Measurements from ENCODE around the gene PLAC8. TPM values are rescaled to one million over a fixed set of nuclear protein-coding genes. Genes with fewer than 3 reads are reported as not detected.
A peak's percentile ranks its signal among the peaks of the same experiment; 100 is the strongest.
"Not testable (repeated sequence)": the region's sequence is repeated elsewhere in the genome, so short reads cannot be mapped to it uniquely, and the experiment has no call there.

PLAC8 gene
- polyA plus RNA-seq, 1 donor, result 2.9 TPM

DNA sequence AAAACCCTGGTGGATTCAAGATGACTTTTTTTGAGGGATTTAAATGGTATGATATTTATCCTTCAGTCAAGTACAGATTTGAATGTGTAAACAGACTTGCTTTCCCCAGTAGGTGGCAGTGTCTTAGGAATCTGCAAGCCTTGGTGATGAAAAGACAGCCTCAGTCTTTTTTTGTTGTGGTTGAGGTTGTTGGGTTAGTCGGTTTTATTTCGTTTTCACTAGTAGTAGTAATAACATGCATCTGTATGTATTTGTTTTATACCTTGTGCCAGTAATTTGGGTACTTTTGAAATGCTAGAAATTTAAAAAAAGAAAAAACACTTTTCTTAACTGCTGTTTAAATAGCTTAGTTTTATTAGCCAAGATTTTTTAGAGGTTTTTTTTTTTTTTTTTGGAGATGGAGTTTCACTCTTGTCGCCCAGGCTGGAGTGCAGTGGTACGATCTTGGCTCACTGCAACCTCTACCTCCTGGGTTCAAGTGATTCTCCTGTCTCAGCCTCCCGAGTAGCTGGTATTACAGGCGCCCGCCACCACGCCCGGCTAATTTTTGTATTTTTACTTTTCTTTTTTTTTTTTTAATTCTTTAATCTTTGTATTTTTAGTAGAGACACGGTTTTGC lies 40.3 kb downstream of the PLAC8 start:
- peak; percentile 50 for DNase-seq

DNA sequence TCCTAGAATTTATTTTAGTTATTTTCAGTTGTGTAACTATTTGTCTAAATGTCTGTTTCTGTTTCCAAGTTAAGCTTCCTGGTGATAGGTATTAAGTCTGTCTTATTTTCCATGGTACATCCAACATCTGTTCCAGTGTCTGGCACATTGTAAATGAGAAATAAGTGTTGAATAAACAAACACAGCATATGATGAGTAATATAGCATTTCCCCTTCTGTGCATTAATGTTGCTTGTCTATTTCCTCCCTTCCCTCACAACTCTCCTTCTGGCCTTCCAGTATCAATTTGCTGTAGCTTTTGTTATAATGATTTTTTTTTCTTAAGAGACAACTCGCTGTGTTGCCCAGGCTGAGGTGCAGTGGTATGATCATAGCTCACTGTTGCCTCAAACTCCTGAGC lies 43.4 kb downstream of the PLAC8 start:
- no peak for DNase-seq

DNA sequence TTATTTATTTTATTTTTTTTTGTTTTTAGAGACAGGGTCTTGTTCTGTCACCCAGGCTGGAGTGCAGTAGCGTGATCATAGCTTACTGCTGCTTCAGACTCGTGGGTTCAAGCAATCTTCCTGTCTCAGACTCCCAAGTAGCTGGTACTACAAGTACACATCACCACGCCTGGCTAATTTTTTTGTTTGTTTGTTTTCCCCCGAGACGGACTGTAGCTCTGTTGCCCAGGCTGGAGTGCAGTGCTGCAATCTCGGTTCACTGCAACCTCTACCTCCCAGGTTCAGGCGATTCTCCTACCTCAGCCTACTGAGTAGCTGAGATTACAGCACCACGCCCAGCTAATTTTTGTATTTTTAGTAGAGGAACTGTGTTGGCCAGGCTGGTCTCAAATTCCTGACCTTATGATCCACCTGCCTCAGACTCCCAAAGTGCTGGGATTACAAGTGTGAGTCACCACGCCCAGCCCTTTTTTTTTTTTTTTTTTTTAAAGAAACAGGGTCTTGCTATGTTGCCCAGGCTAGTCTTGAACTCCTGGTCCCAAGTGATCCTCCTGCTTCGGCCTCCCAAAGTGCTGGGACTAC lies 47.4 kb downstream of the PLAC8 start:
- DNase-seq, result no peak

DNA sequence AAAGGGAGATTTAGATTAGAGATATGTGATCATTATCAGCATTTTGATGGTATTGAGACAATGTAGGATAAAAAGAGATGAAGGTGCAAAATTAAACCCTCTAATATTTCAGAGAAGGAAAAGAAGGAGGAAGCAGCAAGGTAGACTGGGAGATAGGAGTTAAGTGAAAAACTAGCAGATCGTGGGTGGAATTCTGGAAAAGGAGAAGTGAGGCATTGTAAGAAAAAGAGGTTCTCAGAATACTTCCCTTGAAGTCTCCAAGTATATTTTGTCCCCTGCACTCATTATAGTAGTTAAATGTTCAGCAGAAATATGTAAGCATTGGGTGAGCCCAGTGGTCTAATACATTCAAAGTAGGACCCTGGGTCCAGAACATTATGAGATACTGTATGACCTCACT lies 49.3 kb downstream of the PLAC8 start:
- no peak for DNase-seq

DNA sequence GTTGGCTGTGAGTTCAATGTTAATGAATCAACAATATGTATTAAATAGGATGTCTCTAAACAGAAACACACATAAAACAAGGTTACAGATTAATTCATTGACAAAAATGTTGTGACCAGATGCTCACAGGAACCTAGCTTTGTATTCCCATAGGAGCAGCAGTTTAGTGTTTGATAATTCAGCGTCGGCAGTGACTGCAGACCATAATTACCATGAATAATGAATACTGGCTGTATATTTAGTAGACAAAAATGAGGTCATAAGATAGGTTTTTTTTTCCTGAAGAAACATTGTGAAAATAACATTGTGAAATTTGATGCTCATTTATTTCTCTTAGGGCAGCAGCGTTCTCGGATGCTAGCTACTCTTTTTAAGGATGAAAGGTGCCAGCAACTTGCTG lies 51.8 kb downstream of the PLAC8 start:
- no peak for DNase-seq

DNA sequence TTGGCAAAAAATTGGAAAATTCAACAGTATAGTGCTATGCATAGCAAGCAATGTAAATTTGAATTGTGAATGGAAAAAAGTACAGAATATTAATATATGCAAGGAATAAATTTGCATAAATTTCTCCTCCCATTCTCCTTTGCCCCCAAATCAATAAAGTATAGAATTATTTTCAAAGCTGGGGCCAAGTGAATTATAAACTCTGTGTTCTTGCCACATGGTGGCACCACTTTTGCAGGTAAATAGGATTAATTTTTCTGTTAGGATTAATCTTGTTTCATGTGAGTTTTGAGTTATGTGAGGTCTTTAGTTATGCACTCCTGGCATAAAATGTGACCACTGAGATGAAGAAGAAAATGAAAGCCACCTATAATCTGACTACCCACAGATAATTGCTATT lies 59.6 kb downstream of the PLAC8 start:
- DNase-seq, result no peak

DNA sequence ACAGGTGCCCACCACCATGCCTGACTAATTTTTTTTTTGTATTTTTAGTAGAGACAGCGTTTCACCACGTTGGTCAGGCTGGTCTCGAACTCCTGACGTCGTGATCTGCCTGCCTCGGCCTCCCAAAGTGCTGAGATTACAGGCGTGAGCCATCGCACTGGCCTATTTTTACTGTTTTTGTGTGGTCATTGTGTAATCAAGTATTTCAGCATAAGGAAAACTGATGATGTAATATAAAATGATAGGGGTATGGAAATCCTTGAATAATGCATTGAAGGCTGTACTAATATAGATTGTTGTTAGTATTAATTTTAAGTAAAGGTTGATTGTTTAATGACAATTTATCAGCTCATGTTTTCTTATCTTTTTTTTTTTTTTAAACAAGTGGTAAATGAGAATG lies 65.7 kb downstream of the PLAC8 start:
- DNase-seq, result not testable (repeated sequence)

DNA sequence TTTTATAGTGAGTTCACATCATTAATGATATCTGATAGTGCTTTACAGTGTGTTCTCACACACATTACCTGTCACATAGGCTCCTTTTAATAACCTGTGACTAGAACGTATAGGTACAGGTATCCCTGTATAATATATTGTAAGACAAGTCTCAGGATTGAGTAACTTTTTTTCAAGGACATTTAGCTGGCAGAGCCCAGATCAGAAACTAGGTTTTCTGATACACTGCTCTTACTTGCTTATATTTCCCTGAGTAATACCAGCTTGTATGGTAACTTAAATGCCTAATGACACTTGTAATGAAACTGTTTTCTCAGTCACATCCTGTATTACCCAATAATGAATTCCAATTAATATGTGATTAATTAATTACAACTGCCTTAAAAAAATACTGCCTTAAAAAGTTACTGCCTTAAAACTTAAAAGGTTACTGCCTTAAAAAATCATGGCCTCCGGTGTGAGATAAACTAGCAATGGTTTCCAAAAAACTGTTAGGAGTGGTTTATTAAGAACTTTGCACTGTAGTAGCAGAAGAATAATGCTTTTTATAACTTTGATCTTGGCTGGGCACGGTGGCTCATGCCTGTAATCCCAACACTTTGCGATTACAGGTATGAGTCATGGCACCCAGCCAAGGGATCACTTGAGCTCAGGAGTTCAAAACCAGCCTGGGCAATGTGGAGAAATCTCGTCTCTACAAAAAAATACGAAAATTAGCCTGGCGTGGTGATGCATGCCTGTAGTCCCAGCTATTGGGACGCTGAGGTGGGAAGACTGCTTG lies 67.6 kb downstream of the PLAC8 start:
- no peak for DNase-seq

DNA sequence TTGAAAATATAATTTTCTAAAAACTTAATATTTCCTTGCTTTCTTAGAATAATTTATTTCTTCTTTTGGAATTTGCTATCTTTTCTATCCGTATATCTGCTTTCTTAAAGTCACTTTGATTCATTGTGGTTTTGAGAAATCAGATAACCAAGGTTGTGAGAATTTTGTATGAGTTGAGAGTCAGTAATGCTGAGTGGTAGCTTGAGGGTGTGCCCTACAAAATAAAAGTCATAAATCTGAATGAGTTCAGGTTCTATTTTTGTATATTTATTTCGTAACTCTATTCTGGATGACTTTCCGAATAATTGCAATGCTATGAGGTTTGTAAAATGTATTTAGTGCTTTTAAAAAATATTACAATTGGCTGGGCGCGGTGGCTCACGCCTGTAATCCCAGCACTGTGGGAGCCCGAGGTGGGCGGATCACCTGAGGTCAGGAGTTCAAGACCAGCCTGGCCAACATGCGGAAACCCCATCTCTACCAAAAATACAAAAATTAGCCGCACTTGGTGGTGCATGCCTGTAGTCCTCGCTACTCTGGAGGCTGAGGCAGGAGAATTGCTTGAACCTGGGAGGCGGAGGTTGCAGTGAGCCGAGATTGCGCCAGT lies 70.6 kb downstream of the PLAC8 start:
- no peak for DNase-seq

DNA sequence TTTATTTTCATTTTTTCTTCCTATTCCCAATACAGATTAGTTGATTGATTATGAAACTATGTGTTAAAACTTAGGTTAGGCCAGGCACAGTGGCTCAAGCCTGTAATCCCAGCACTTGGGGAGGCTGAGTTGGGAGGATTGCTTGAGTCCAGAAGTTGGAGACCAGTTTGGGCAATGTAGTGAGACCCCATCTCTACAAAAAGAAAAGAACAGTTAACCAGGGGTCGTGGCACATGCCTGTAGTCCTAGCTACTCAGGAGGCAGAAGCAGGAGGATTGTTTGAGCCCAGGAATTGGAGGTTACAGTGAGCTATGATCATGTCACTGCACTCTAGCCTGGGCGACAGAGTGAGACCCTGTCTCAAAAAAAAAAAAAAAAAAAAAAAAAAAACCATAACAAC lies 71.4 kb downstream of the PLAC8 start:
- not testable (repeated sequence) for DNase-seq

DNA sequence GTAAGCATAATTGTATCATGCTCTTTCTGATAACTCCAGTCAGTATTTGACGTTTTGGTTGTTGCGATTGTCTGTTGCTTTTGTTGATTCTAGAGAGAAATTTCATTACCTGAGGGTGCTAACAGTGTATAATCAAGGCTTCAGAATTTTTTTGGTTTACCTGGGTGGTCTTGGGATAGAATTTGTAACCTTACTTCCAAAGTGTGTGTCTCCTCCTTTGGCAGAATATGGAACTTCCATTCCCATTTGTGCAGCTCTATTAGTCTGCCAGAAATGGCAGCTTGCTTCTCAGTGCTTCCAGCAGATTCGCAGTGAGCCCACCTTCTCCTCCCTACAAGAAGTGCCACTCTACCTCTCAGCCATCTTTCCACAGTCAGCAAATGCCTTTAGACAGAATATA lies 74.3 kb downstream of the PLAC8 start:
- no peak for DNase-seq

Other genes starting within 250 kb of the PLAC8 start
- 286 TPM for gene SEC31A, start 223.6 kb downstream of the PLAC8 start, polyA plus RNA-seq (ENCODE audit: insufficient read length)
- 13.3 TPM for gene THAP9, start 214.0 kb downstream of the PLAC8 start, polyA plus RNA-seq (ENCODE audit: insufficient read length)
- gene LIN54, start 103.9 kb downstream of the PLAC8 start, polyA plus RNA-seq (ENCODE audit: insufficient read length), result 21.9 TPM
- 80.7 TPM for gene COPS4, start 79.5 kb downstream of the PLAC8 start, polyA plus RNA-seq (ENCODE audit: insufficient read length)
- 14.9 TPM for gene COQ2, start 170.1 kb upstream of the PLAC8 start, polyA plus RNA-seq (ENCODE audit: insufficient read length)
- gene HPSE, start 220.1 kb upstream of the PLAC8 start, polyA plus RNA-seq (ENCODE audit: insufficient read length), result 1.1 TPM